IMR-90 (cell line): Measurements from ENCODE around the gene CDX2. TPM values are rescaled to one million over a fixed set of nuclear protein-coding genes. Genes with fewer than 3 reads are reported as not detected.
A peak's percentile ranks its signal among the peaks of the same experiment; 100 is the strongest.

Experiments used
- ATAC-seq: fragments of 200-7000 bp; cut with Tn5 transposase; 2 replicates; pipeline ENCODE4 v1.9.1; 2020; ENCODE audit warnings: low read depth, mild to moderate bottlenecking, moderate library complexity
- Bru-seq: library from RNA; stranded (reverse); fragments of 400-500 nt; gene quantifications from one replicate; lab custom pipeline; 2021; lab: Mats Ljungman, UMichigan
- BruChase-seq, 2 experiments: library from RNA; stranded (reverse); fragments of 400-500 nt; gene quantifications; one replicate each; lab custom pipeline; 2021; lab: Mats Ljungman, UMichigan
- BruUV-seq: library from RNA; stranded (reverse); fragments of 400-500 nt; replicated peaks from 2 replicates; lab custom pipeline; 2021; lab: Mats Ljungman, UMichigan
- CTCF ChIA-PET: fragments of 300-600 bp; formaldehyde crosslinking; extraction: SDS; loops from one replicate; lab custom pipeline; 2021; ENCODE audit warnings: antibody characterized with exemption; lab: Yijun Ruan, JAX
- POLR2A ChIA-PET: fragments of 300-600 bp; sonication (Branson Sonifier 250); formaldehyde crosslinking; loops from one replicate; lab custom pipeline; 2022; ENCODE audit warnings: antibody characterized with exemption; ENCODE audit not compliant: unreplicated experiment; lab: Charles Lee
- DNase-seq: peaks from one replicate; pipeline ENCODE4 v3.0.0; 2013
- H2AFZ ChIP-seq: replicated peaks from 2 replicates; pipeline ENCODE3; 2013; ENCODE audit warnings: low read length, mild to moderate bottlenecking; ENCODE audit not compliant: poor library complexity
- H2AK5ac ChIP-seq: 2 replicates; pipeline ENCODE4 v1.6.1; 2013; ENCODE audit warnings: low read depth, low read length, inconsistent platforms
- H2AK9ac ChIP-seq: replicated peaks from 2 replicates; pipeline ENCODE3; 2013; ENCODE audit warnings: mild to moderate bottlenecking, low read depth, low read length, moderate library complexity; ENCODE audit not compliant: poor library complexity
- H2BK120ac ChIP-seq: 2 replicates; pipeline ENCODE4 v1.6.1; 2013; ENCODE audit warnings: low read depth, low read length, inconsistent platforms
- H2BK15ac ChIP-seq: 3 replicates; pipeline ENCODE4 v1.6.1; 2013; ENCODE audit warnings: low read depth, low read length, inconsistent platforms
- H2BK20ac ChIP-seq: 2 replicates; pipeline ENCODE4 v1.6.1; 2013; ENCODE audit warnings: low read depth, mild to moderate bottlenecking, inconsistent platforms, low read length, moderate library complexity
- H2BK5ac ChIP-seq: 2 replicates; pipeline ENCODE4 v1.6.1; 2013; ENCODE audit warnings: mild to moderate bottlenecking, low read depth, low read length, inconsistent platforms; ENCODE audit not compliant: poor library complexity, severe bottlenecking
- H3K14ac ChIP-seq: replicated peaks from 2 replicates; pipeline ENCODE4 v1.6.1; 2013; ENCODE audit warnings: low read depth, low read length, inconsistent platforms
- H3K18ac ChIP-seq: 2 replicates; pipeline ENCODE4 v1.6.1; 2013; ENCODE audit warnings: low read depth, low read length, control low read depth
- H3K23ac ChIP-seq: 2 replicates; pipeline ENCODE4 v1.6.1; 2013; ENCODE audit warnings: low read depth, low read length, inconsistent platforms
- H3K27ac ChIP-seq: 2 replicates; pipeline ENCODE4 v1.5.1; 2013; ENCODE audit warnings: mild to moderate bottlenecking, control low read depth, low read length; ENCODE audit not compliant: insufficient read depth
- H3K27me3 ChIP-seq: 2 replicates; pipeline ENCODE4 v1.6.1; 2013; ENCODE audit warnings: low read length; ENCODE audit not compliant: control insufficient read depth, insufficient read depth
- H3K36me3 ChIP-seq: 2 replicates; pipeline ENCODE4 v1.6.1; 2013; ENCODE audit warnings: low read length, mixed read lengths; ENCODE audit not compliant: control insufficient read depth, insufficient read depth
- H3K4ac ChIP-seq: 2 replicates; pipeline ENCODE4 v1.6.1; 2013; ENCODE audit warnings: low read depth, low read length, inconsistent platforms
- H3K4me1 ChIP-seq: 2 replicates; pipeline ENCODE4 v1.6.1; 2013; ENCODE audit warnings: low read length, mixed read lengths; ENCODE audit not compliant: control insufficient read depth, insufficient read depth
- H3K4me2 ChIP-seq: 2 replicates; pipeline ENCODE4 v1.6.1; 2013; ENCODE audit warnings: low read depth, mild to moderate bottlenecking, control low read depth, low read length, moderate library complexity
- H3K4me3 ChIP-seq: 2 replicates; pipeline ENCODE4 v1.5.1; 2013; ENCODE audit warnings: low read depth, mild to moderate bottlenecking, control low read depth, low read length, moderate library complexity; ENCODE audit not compliant: insufficient read depth
- H3K56ac ChIP-seq: 2 replicates; pipeline ENCODE4 v1.6.1; 2013; ENCODE audit warnings: low read length, inconsistent platforms; ENCODE audit not compliant: insufficient read depth; ENCODE audit errors: extremely low read depth
- H3K79me1 ChIP-seq, 2 experiments: 2 replicates each; pipeline ENCODE4 v1.6.1; 2013; ENCODE audit warnings: low read length in 2 of 2, inconsistent platforms in 1 of 2, low read depth in 1 of 2
- H3K9ac ChIP-seq: 2 replicates; pipeline ENCODE4 v1.6.1; 2013; ENCODE audit warnings: low read depth, low read length, control low read depth
- H3K9me1 ChIP-seq: 2 replicates; pipeline ENCODE4 v1.6.1; 2013; ENCODE audit warnings: low read length, inconsistent platforms; ENCODE audit not compliant: insufficient read depth
- H3K9me3 ChIP-seq: 2 replicates; pipeline ENCODE4 v1.6.1; 2013; ENCODE audit warnings: low read length; ENCODE audit not compliant: control insufficient read depth, insufficient read depth
- H4K20me1 ChIP-seq: 2 replicates; pipeline ENCODE4 v1.6.1; 2013; ENCODE audit warnings: low read length, inconsistent platforms; ENCODE audit not compliant: insufficient read depth
- H4K5ac ChIP-seq: 2 replicates; pipeline ENCODE4 v1.6.1; 2013; ENCODE audit warnings: mild to moderate bottlenecking, low read depth, low read length, control low read depth
- H4K8ac ChIP-seq, 2 experiments: 2 replicates each; pipeline ENCODE4 v1.6.1; 2013; ENCODE audit warnings: low read depth in 2 of 2, low read length in 2 of 2, control low read depth in 1 of 2, inconsistent platforms in 1 of 2
- H4K91ac ChIP-seq: 2 replicates; pipeline ENCODE4 v1.6.1; 2013; ENCODE audit warnings: low read depth, low read length, inconsistent platforms; ENCODE audit not compliant: insufficient read depth
- CEBPB ChIP-seq: IDR thresholded peaks from 2 replicates; pipeline ENCODE4 v1.6.1; 2012; ENCODE audit warnings: low read depth, low read length, improper control_type of control experiment
- CHD1 ChIP-seq: IDR thresholded peaks from 2 replicates; pipeline ENCODE4 v1.6.1; 2012; ENCODE audit warnings: low read depth, low read length, improper control_type of control experiment
- NFE2L2 ChIP-seq: fragments of 150-350 bp; IDR thresholded peaks from 2 replicates; pipeline ENCODE4 v1.6.1; 2016; ENCODE audit warnings: low read depth, mild to moderate bottlenecking, low read length
- WGBS, 2 experiments: methylation state at CpG; one replicate each; pipeline versions ENCODE4 v1.1.5 to v1.1.7; 2013; ENCODE audit warnings: missing lambda C conversion rate in 2 of 2; ENCODE audit not compliant: insufficient read length in 1 of 2; ENCODE audit errors: extremely low coverage in 2 of 2; 5-methylcytosine and 5-hydroxymethylcytosine counted together
- dilution Hi-C: fragments of 300-500 bp; cut with HindIII; formaldehyde crosslinking; loops from one replicate; pipeline ENCODE4 v1.14.3; 2018; ENCODE audit warnings: low sequenced_read_pairs; ENCODE audit not compliant: unreplicated experiment
- in situ Hi-C: fragments of 300-500 bp; cut with MboI; formaldehyde crosslinking; loops from 3 replicates; pipeline ENCODE4 v1.14.3; 2019; ENCODE audit warnings: low sequenced_read_pairs, inconsistent platforms, mixed read lengths
- intact Hi-C: fragments of 100-400 bp; cut with micrococcal nuclease; formaldehyde crosslinking; loops from 2 replicates; pipeline ENCODE4 v1.10.0; 2022
- long read RNA-seq: library from polyadenylated mRNA; unstranded; transcript quantifications from one replicate; pipeline ENCODE4 v2.0.0, GENCODE V29; 2021; ENCODE audit not compliant: unreplicated experiment
- polyA plus RNA-seq, 3 experiments: library from polyadenylated mRNA; depleted of rRNA; stranded (reverse); fragments of >200 nt; gene quantifications; 2 replicates each; pipeline ENCODE4 v1.2.3, GENCODE V29; 2012; ENCODE audit warnings: low replicate concordance in 1 of 3
- total RNA-seq: library from RNA; depleted of rRNA; stranded (reverse); fragments of >200 nt; gene quantifications from 2 replicates; pipeline ENCODE4 v1.2.3, GENCODE V29; 2012; rRNA removed

Gene CDX2
- total RNA-seq: not detected in 2 replicates
- polyA plus RNA-seq (2012; rRNA removed): not detected in 2 replicates
- polyA plus RNA-seq (2012; cell fraction: cytosol; rRNA removed): not detected in 2 replicates
- not detected in 2 replicates for polyA plus RNA-seq (2012; cell fraction: nucleus; rRNA removed; ENCODE audit: low replicate concordance)
- Bru-seq, nascent RNA: not detected
- BruChase-seq, experiment 1, labeled RNA remaining after a 6-hour chase: percentile 8 among the genes with signal in this experiment
- percentile 12 among the genes with signal in this experiment for BruChase-seq, experiment 2, labeled RNA remaining after a 2-hour chase
- long read RNA-seq: 0 reads

- Histone ChIP-seq H3K18ac (no peak within 1 kb of the TSS), H4K5ac (no peak within 1 kb of the TSS), H2BK15ac (no peak within 1 kb of the TSS), H4K8ac (no peak within 1 kb of the TSS), H3K4me3 (no peak within 1 kb of the TSS), H2AFZ (peak within 1 kb of the TSS; percentile 16), H3K4me2 (no peak within 1 kb of the TSS; the same call in 1 of the 2 replicates), H2BK120ac (no peak within 1 kb of the TSS), H3K79me1 (no peaks in the 10 kb centered on the region), H3K4me1 (no peaks in the 10 kb centered on the region), H3K14ac (no peak within 1 kb of the TSS), H4K91ac (no peak within 1 kb of the TSS), H3K36me3 (no peaks in the 10 kb centered on the region), H2BK20ac (no peak within 1 kb of the TSS), H2AK9ac (no peak within 1 kb of the TSS), H4K20me1 (peaks cover 4% of the 10 kb centered on the region), H3K23ac (no peak within 1 kb of the TSS), H3K56ac (no peak within 1 kb of the TSS), H3K9ac (no peak within 1 kb of the TSS), H3K9me3 (peaks cover 3% of the 10 kb centered on the region; the same call in 1 of the 2 replicates), H3K27ac (no peak within 1 kb of the TSS), H3K9me1 (no peaks in the 10 kb centered on the region), H3K4ac (no peak within 1 kb of the TSS), H3K27me3 (peaks cover 98% of the 10 kb centered on the region), H2BK5ac (no peak within 1 kb of the TSS), H2AK5ac (no peak within 1 kb of the TSS)
- dilution Hi-C loops (no loop called here), intact Hi-C loops (no loop called here), in situ Hi-C loops (no loop called here)
- ATAC-seq: no peak
- TF ChIP-seq NFE2L2 (no peak), CEBPB (no peak), CHD1 (no peak)
- BruUV-seq: no TSS peak
- CTCF ChIA-PET: no interaction called here
- 4% methylated on average over 5 of the region's 34 CpGs; no CpG with 5 or more reads in 1 of the 2 experiments for WGBS, 2 experiments
- POLR2A ChIA-PET: interaction anchor here (0.6 kb wide), 1 partner anchor 327 kb away, joined by 3 read pairs; no protein-coding TSS in a partner anchor
- no peak for DNase-seq
These were observed at the start of gene CDX2 for GRCh38 chr13:27969082-27969865. TSS of gene CDX2 (minus strand) at chr13:27969315. CDS start at chr13:27969006, 309 bp downstream.
